OCI-LY3 (cell line): ENCODE results near the gene XPNPEP2.
A peak's percentile ranks its signal among the peaks of the same experiment; 100 is the strongest.

Experiments used
- H2AFZ ChIP-seq: fragments of 200-600, 300-600 bp; shearing (Covaris generic); 2 replicates; pipeline ENCODE4 v1.6.0; 2014; ENCODE audit warnings: antibody characterized with exemption, low read depth, low read length
- H3K27ac ChIP-seq: fragments of 200-600, 300-600 bp; sonication (generic); 2 replicates; pipeline ENCODE4 v1.5.1; 2014; ENCODE audit warnings: mild to moderate bottlenecking, low read length, moderate library complexity, mixed read lengths
- H3K27me3 ChIP-seq: fragments of 200-600, 300-600 bp; sonication (generic); 2 replicates; pipeline ENCODE4 v1.6.1; 2014; ENCODE audit warnings: low read depth, low read length, mixed read lengths
- H3K36me3 ChIP-seq: fragments of 200-600, 300-600 bp; sonication (generic); replicated peaks from 2 replicates; pipeline ENCODE3; 2014; ENCODE audit warnings: low read depth, low read length, mixed read lengths
- H3K4me1 ChIP-seq: fragments of 300-600, 200-600 bp; sonication (generic); 2 replicates; pipeline ENCODE4 v1.6.1; 2014; ENCODE audit warnings: low read length, mixed read lengths
- H3K4me2 ChIP-seq: fragments of 200-600, 300-600 bp; sonication (generic); 2 replicates; pipeline ENCODE4 v1.6.1; 2014; ENCODE audit warnings: low read length, mixed read lengths
- H3K4me3 ChIP-seq: fragments of 300-600, 200-600 bp; sonication (generic); 2 replicates; pipeline ENCODE4 v1.5.1; 2014; ENCODE audit warnings: antibody characterized with exemption, mild to moderate bottlenecking, low read length, moderate library complexity
- H3K79me2 ChIP-seq: fragments of 300-600, 200-600 bp; shearing (Covaris generic); 2 replicates; pipeline ENCODE4 v1.6.1; 2014; ENCODE audit warnings: mild to moderate bottlenecking, low read length, mixed read lengths
- H3K9ac ChIP-seq: fragments of 300-600, 200-600 bp; shearing (Covaris generic); 2 replicates; pipeline ENCODE4 v1.6.0; 2014; ENCODE audit warnings: mild to moderate bottlenecking, low read length, moderate library complexity
- H3K9me3 ChIP-seq: fragments of 200-600, 300-600 bp; shearing (Covaris generic); 2 replicates; pipeline ENCODE4 v1.6.1; 2014; ENCODE audit warnings: low read length, mixed read lengths; ENCODE audit not compliant: insufficient read depth
- H4K20me1 ChIP-seq: fragments of 200-600, 300-600 bp; sonication (generic); 2 replicates; pipeline ENCODE4 v1.6.1; 2016; ENCODE audit warnings: low read length, mixed read lengths; ENCODE audit not compliant: insufficient read depth
- CTCF ChIP-seq: fragments of 200-600, 300-600 bp; sonication (generic); IDR thresholded peaks from 2 replicates; pipeline ENCODE4 v1.5.1; 2014; ENCODE audit warnings: antibody characterized with exemption, low read length, low read depth
- EZH2phosphoT487 ChIP-seq: fragments of 200-600 bp; shearing (Covaris generic); IDR thresholded peaks from 2 replicates; pipeline ENCODE4 v1.6.1; 2018; ENCODE audit warnings: antibody characterized with exemption, mixed run types, low read depth

Gene XPNPEP2

DNA sequence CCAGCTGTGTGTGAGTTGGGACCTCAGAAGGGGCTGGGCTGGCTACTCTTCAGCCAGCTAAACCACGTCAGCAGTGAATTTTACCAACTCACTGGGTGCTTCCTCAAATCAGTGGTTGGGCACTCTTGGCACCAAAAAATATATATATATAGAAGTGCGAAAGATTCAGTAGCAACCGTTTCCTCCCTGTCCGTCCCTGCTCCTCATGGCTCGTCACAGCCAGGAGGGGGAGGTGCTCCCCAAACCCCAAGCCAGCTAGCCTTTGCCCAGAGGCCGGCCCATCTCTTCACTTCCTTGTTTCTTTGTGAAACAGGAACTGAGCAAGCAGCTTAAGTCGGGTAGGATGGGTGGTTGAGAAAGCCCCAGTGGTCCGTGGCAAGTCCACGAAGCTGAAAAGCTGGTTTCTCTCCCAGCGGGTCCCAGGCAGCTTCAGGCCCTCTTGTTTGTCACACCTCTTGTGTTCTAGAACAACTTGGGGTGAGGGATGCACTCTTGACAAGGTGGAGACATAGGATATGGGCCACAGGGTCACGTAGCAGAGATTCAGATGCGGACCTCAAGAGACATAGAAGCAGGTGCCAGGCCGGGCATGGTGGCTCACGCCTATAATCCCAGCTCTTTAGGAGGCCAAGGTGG lies 34.1 kb downstream of the XPNPEP2 start:
- Histone ChIP-seq H3K9me3 (no peaks in the 10 kb centered on the region), H4K20me1 (no peaks in the 10 kb centered on the region), H3K27ac (peak overlapping the region; percentile 100), H3K27me3 (no peaks in the 10 kb centered on the region), H3K4me3 (peak overlapping the region; percentile 32; the same call in 1 of the 2 replicates), H3K4me1 (peaks cover 77% of the 10 kb centered on the region), H3K79me2 (peaks cover 5% of the 10 kb centered on the region), H3K9ac (peak overlapping the region; percentile 81), H3K36me3 (no peaks in the 10 kb centered on the region), H3K4me2 (peak overlapping the region; percentile 84), H2AFZ (no peak overlapping the region)
- TF ChIP-seq CTCF = 0 out of 2 replicates have a peak, but pooled peaks have one; percentile 10
- TF ChIP-seq EZH2phosphoT487 = no peak

DNA sequence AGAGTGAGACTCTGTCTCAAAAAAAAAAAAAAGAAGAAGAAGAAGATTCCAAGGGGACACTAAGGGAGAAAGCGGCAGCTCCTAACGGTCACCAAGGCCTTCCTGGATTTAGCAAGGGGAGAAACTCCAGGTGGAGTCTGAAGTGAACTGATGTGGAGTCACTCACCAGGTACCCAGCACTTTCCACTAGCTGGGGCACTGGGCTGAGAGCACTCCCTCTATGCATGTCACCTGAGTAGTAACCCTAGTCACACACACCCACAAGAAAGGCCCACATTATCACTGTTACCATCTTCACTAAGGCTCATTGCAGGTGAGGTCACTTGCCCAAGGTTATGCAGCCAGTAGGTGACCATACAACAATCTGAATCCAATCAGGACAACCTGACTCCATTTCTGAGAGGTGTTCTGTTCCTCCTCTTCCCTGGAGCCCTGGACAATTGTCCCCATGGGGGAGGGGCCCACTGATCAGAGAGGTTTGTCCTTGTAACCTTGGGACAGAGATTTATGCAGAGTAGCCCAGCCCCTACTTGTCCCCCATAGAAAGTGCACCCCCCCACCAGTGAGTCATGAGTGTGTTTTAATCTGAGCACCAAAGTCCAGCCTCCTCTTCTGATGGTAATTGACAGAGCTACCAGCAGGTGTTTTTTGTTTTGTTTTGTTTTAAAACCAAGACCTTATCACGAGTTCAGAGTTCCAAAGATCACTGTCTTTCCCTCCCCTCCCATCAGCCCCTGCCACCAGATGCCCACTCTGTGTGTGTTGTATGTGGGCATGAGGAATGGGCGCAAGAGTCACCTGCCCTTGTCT lies 35.1 kb downstream of the XPNPEP2 start:
- peaks cover 12% of the 10 kb centered on the region for H3K79me2 ChIP-seq
- H3K9me3 ChIP-seq = no peaks in the 10 kb centered on the region
- H2AFZ ChIP-seq = no peak overlapping the region
- peaks cover 85% of the 10 kb centered on the region for H3K4me1 ChIP-seq
- no peaks in the 10 kb centered on the region for H4K20me1 ChIP-seq
- no peaks in the 10 kb centered on the region for H3K36me3 ChIP-seq
- TF ChIP-seq CTCF (no peak), EZH2phosphoT487 (no peak)
- H3K27me3 ChIP-seq = no peaks in the 10 kb centered on the region
- peak overlapping the region; percentile 33; the same call in 1 of the 2 replicates for H3K4me2 ChIP-seq
- H3K9ac ChIP-seq = peak overlapping the region; percentile 81; the same call in 1 of the 2 replicates
- 0 out of 2 replicates have a peak overlapping the region, but pooled peaks have one; percentile 32 for H3K4me3 ChIP-seq
- peak overlapping the region; percentile 100 for H3K27ac ChIP-seq

DNA sequence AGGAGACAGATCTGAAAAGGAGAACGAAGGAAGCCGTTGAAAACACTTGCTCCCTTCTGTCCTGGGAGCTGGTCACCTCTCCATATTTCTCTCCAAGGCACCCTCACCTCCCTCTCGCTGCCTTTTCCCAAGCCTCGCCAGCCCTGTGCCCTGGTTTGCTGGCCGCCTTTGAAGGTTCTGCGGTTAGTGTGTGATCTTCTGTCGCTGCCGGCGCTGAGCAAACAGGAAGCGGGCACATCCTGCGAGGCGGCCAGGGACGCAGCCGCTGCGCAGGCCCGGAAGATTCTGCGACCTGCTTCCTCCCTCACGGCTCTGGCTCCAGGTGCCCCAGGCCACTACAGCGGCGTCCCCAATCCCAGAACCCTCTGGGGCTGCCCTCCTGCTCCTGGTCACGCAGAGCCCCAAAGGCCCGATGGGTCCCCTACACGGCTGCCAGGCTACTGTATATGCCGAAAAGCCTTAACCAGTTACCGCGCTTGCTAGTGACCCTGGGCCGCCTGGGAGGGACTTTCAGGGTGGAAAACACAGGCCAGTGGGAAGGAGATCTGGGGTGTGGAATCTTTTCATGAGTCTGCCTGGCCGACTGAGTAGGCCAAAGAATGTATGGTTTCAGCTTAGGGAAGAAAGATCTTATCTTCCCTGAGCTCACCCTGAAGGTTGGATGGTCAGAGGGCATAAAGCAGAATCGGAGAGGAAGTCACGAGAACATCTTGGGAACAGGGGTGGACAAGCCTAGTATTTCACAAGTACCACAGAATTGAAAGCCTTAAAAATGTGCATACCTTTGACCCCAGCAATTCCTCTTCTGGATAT lies 38.6 kb downstream of the XPNPEP2 start:
- H3K4me3 ChIP-seq = peak overlapping the region; percentile 78
- H3K4me2 ChIP-seq = peak overlapping the region; percentile 96
- TF ChIP-seq CTCF (no peak), EZH2phosphoT487 (no peak)
- H3K27ac ChIP-seq = peak overlapping the region; percentile 93
- H3K79me2 ChIP-seq = peaks cover 45% of the 10 kb centered on the region
- H4K20me1 ChIP-seq = peaks cover 6% of the 10 kb centered on the region; the same call in 1 of the 2 replicates
- no peaks in the 10 kb centered on the region for H3K9me3 ChIP-seq
- H3K4me1 ChIP-seq = peaks cover 78% of the 10 kb centered on the region
- H3K9ac ChIP-seq = peak overlapping the region; percentile 85
- H3K36me3 ChIP-seq = peaks cover 6% of the 10 kb centered on the region
- peak overlapping the region; percentile 65 for H2AFZ ChIP-seq
- no peaks in the 10 kb centered on the region for H3K27me3 ChIP-seq
